ENCODE results near the gene EPHA8. TPM values are rescaled to one million over a fixed set of nuclear protein-coding genes. Genes with fewer than 3 reads are reported as not detected.

The EPHA8 gene
- polyA plus RNA-seq, 1 donor (not counting 4 experiments of a cell fraction or from before 2014, with no cell fraction given): 1.0 TPM

DNA sequence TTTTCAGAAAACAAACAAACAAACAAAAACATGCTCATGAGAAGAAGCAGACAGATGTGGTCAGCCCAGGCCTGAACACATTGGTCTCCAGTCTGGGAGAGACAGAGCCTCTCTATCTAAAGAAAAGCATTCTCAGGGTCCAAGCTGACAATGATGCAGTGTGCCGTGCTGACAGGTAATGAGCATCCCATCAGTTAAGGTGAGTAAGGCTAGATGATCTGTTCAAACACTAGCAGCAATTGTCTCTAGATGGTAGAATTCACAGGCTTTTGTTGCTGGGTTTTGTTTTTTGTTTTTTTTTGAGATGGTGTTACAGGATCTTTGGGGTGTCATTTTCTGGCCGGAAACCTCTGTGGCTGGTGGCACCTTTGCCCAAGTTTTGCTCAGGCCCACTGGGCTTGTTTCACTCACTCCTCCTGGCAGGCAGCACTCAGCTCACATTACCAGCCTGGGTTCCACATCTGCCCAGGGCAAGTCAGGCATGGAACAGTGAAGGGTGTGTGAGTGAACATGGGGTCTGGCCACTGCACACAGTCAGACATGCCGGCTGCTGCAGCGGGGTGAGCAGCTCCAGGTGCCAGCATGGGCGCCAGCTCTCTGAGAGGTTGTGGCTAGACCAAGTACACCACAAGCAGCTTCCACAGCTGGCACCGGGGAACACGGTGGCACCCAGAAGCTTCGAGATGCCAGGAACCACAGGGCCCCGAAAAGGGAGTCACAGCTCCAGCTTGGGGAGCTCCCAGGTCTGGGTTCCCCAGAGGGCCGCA lies 70.6 kb downstream of the EPHA8 start:
- H3K9ac ChIP-seq (ENCODE audit: control insufficient read depth, extremely low read depth, insufficient read depth, low read length): no peak overlapping the region
- H3K9me1 ChIP-seq (ENCODE audit: control insufficient read depth, extremely low read depth, insufficient read depth, low read length): no peaks in the 10 kb centered on the region
- no peak overlapping the region for H3K4me2 ChIP-seq (ENCODE audit: control insufficient read depth, extremely low read depth, insufficient read depth, low read depth, low read length)
- FAIRE-seq: no peak
- peaks cover 5% of the 10 kb centered on the region for H3K27me3 ChIP-seq (ENCODE audit: control insufficient read depth, extremely low read depth, insufficient read depth, low read length)
- no peaks in the 10 kb centered on the region for H3K79me2 ChIP-seq (ENCODE audit: control insufficient read depth, insufficient read depth, low read length)
- no peak overlapping the region for H2AFZ ChIP-seq (ENCODE audit: control insufficient read depth, low read length)
- H3K9me3 ChIP-seq (ENCODE audit: control insufficient read depth, low read depth, low read length): no peaks in the 10 kb centered on the region
- H3K36me3 ChIP-seq (ENCODE audit: control insufficient read depth in 2 of 2, extremely low read depth in 1 of 2, insufficient read depth in 2 of 2, low read length in 2 of 2): no peaks in the 10 kb centered on the region
- no peak for TF ChIP-seq EZH2 (IDR thresholded peaks at IDR 0.05; ENCODE audit: low read length)
- TF ChIP-seq, protein P1, sequence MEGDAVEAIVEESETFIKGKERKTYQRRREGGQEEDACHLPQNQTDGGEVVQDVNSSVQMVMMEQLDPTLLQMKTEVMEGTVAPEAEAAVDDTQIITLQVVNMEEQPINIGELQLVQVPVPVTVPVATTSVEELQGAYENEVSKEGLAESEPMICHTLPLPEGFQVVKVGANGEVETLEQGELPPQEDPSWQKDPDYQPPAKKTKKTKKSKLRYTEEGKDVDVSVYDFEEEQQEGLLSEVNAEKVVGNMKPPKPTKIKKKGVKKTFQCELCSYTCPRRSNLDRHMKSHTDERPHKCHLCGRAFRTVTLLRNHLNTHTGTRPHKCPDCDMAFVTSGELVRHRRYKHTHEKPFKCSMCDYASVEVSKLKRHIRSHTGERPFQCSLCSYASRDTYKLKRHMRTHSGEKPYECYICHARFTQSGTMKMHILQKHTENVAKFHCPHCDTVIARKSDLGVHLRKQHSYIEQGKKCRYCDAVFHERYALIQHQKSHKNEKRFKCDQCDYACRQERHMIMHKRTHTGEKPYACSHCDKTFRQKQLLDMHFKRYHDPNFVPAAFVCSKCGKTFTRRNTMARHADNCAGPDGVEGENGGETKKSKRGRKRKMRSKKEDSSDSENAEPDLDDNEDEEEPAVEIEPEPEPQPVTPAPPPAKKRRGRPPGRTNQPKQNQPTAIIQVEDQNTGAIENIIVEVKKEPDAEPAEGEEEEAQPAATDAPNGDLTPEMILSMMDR (optimal IDR thresholded peaks at IDR 0.05 in 1 of 3, IDR thresholded peaks at IDR 0.05 in 1 of 3, conservative IDR thresholded peaks at IDR 0.05 in 1 of 3; ENCODE audit: extremely low read depth in 1 of 3, insufficient read depth in 2 of 3, low read length in 3 of 3): no peak
- H3K27ac ChIP-seq (ENCODE audit: control insufficient read depth, insufficient read depth, low read length): no peak overlapping the region
- dilution Hi-C loops (cut with MboI; ENCODE audit: extremely low pct_ligation_motif_present, low sequenced_read_pairs): no loop called here
- no peaks in the 10 kb centered on the region for H3K4me1 ChIP-seq (ENCODE audit: control insufficient read depth, extremely low read depth, insufficient read depth, low read length)
- no peaks in the 10 kb centered on the region for H4K20me1 ChIP-seq (ENCODE audit: control insufficient read depth, extremely low read depth, insufficient read depth, low read length)
- no peak for DNase-seq (ENCODE audit: low read depth, low spot score)
- no peak overlapping the region for H3K4me3 ChIP-seq (ENCODE audit: control insufficient read depth in 2 of 3, extremely low read depth in 1 of 3, insufficient read depth in 2 of 3, low read depth in 1 of 3, low read length in 3 of 3)

DNA sequence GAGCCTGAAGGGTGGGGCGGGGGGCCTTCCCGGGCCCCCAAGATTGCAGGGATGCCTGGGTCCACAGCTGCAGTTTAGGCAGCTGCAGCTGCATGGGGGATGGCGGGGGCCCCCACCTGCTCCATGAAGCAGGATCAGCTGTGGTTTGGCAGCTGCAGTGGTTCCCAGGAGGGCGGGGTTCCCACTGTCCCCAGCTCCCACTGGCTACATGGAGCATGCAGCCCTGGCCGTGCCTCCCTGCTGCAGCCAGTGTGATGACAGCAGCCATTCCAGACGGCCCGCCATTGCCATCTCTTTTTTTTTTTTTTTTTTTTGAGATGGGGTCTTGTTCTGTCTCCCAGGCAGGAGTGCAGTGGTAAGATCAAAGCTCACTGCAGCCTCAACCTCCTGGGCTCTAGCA lies 72.1 kb downstream of the EPHA8 start:
- Histone ChIP-seq H3K9me1 (ENCODE audit: control insufficient read depth, extremely low read depth, insufficient read depth, low read length) (no peaks in the 10 kb centered on the region), H2AFZ (ENCODE audit: control insufficient read depth, low read length) (no peak overlapping the region), H3K9me3 (ENCODE audit: control insufficient read depth, low read depth, low read length) (no peaks in the 10 kb centered on the region), H3K27me3 (ENCODE audit: control insufficient read depth, extremely low read depth, insufficient read depth, low read length) (peaks cover 2% of the 10 kb centered on the region), H3K4me3 (ENCODE audit: control insufficient read depth in 2 of 3, extremely low read depth in 1 of 3, insufficient read depth in 2 of 3, low read depth in 1 of 3, low read length in 3 of 3) (no peak overlapping the region), H3K4me2 (ENCODE audit: control insufficient read depth, extremely low read depth, insufficient read depth, low read depth, low read length) (no peak overlapping the region), H4K20me1 (ENCODE audit: control insufficient read depth, extremely low read depth, insufficient read depth, low read length) (no peaks in the 10 kb centered on the region), H3K4me1 (ENCODE audit: control insufficient read depth, extremely low read depth, insufficient read depth, low read length) (no peaks in the 10 kb centered on the region), H3K27ac (ENCODE audit: control insufficient read depth, insufficient read depth, low read length) (no peak overlapping the region), H3K36me3 (ENCODE audit: control insufficient read depth in 2 of 2, extremely low read depth in 1 of 2, insufficient read depth in 2 of 2, low read length in 2 of 2) (no peaks in the 10 kb centered on the region), H3K79me2 (ENCODE audit: control insufficient read depth, insufficient read depth, low read length) (no peaks in the 10 kb centered on the region), H3K9ac (ENCODE audit: control insufficient read depth, extremely low read depth, insufficient read depth, low read length) (no peak overlapping the region)
- no peak for DNase-seq (ENCODE audit: low read depth, low spot score)
- FAIRE-seq: no peak
- TF ChIP-seq EZH2 (IDR thresholded peaks at IDR 0.05; ENCODE audit: low read length): no peak
- TF ChIP-seq, protein P1 (optimal IDR thresholded peaks at IDR 0.05 in 1 of 3, IDR thresholded peaks at IDR 0.05 in 1 of 3, conservative IDR thresholded peaks at IDR 0.05 in 1 of 3; ENCODE audit: extremely low read depth in 1 of 3, insufficient read depth in 2 of 3, low read length in 3 of 3): no peak
- dilution Hi-C loops (cut with MboI; ENCODE audit: extremely low pct_ligation_motif_present, low sequenced_read_pairs): no loop called here

Measured in keratinocyte (primary cell).